Panc1 (cell line): ENCODE data around the gene GBX1.

ENCODE experiments used
- CTCF ChIP-seq: fragments of 450-650 bp; IDR thresholded peaks from 2 replicates; pipeline ENCODE4 v1.5.1; 2017; ENCODE audit warnings: mild to moderate bottlenecking
- POLR2AphosphoS5 ChIP-seq: IDR thresholded peaks from 2 replicates; pipeline ENCODE4 v1.6.1; 2012; ENCODE audit warnings: mild to moderate bottlenecking, low read depth, low read length, moderate library complexity
- REST ChIP-seq, 2 experiments: IDR thresholded peaks; 2 replicates each; pipeline ENCODE4 v1.6.1; 2011 to 2012; ENCODE audit warnings: low read depth in 2 of 2, control low read depth in 1 of 2, low read length in 1 of 2, mild to moderate bottlenecking in 1 of 2, moderate library complexity in 1 of 2; ENCODE audit not compliant: insufficient read depth in 1 of 2
- SIN3A ChIP-seq: IDR thresholded peaks from 2 replicates; pipeline ENCODE4 v1.6.1; 2012; ENCODE audit warnings: low read depth, mild to moderate bottlenecking, low read length, moderate library complexity, borderline replicate concordance; ENCODE audit not compliant: insufficient read depth
- TCF7L2 ChIP-seq: IDR thresholded peaks from 2 replicates; pipeline ENCODE4 v1.6.1; 2011; ENCODE audit warnings: mild to moderate bottlenecking, low read depth, low read length, inconsistent platforms

GRCh38 chr7:151187409-151188251, 20.1 kb upstream of the GBX1 start:
- TF ChIP-seq CTCF: no peak
- TF ChIP-seq TCF7L2: no peak
- no peak for TF ChIP-seq REST (IDR thresholded peaks at IDR 0.05; ENCODE audit: insufficient read depth in 1 of 2, low read depth in 2 of 2, low read length in 1 of 2)
- no peak for TF ChIP-seq POLR2AphosphoS5
- no peak for TF ChIP-seq SIN3A
